GM18868 (cell line): ENCODE results near the gene AKAP12.

Experiments
- ATAC-seq: cut with Tn5 transposase; IDR thresholded peaks from one replicate; pipeline ENCODE4 v1.9.1; 2021; ENCODE audit warnings: mild to moderate bottlenecking, moderate library complexity; ENCODE audit not compliant: unreplicated experiment

Gene AKAP12

DNA sequence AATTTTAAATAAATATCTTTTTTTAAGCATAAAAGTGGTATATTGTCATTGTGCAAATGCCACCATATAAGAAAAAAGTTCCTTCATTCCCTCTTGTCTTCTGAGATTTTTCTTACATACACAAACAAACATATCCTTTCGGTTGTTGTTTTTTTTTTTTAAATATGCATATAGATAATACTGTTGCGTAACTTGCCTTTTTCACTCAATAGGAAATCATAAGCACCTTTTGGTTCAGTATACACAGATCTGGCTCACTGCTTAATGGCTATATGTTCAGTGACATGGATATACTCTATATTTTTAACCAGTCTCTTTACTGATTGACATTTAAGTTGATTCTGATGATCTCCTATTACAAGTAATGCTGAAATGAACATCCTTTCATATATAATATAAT, 40.1 kb downstream of the AKAP12 start:
- no peak for ATAC-seq

DNA sequence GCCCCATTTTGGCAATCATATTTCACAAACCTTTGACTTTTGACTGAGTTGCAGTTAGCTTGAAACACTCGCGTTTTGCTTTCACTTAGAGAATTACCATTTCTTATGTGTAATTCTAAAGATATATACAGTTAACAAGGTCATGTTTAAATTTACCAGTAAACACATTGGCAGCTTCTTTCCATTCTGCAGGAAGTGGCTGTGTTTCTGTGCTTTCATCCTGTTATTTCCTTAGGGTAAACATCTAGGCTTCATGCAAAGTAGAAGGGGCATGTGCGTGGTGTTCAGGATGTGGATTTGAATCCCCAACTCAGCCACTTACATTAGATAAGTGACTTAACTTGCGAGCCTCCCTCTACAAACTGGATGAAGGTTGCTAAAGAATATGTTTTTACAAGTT, 41.1 kb downstream of the AKAP12 start:
- no peak for ATAC-seq

DNA sequence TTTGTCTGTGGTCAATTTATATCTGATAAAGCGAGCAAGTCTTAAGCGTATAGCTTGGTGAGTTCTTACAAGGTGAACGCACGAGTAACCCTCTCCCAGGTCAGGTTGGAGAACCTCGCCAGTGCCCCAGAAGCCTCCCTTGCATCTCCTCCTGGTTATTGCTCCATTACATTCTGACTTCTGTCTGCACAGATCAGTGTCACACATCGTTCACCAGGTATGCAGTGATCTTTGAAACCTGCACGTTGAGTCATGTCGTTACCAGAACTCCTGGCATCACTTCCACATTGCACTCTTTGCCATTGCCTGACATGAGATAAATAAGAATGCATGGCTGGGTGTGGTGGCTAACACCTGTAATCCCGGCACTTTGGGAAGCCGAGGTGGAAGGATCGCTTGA, 44.2 kb downstream of the AKAP12 start:
- peak; percentile 88 for ATAC-seq

DNA sequence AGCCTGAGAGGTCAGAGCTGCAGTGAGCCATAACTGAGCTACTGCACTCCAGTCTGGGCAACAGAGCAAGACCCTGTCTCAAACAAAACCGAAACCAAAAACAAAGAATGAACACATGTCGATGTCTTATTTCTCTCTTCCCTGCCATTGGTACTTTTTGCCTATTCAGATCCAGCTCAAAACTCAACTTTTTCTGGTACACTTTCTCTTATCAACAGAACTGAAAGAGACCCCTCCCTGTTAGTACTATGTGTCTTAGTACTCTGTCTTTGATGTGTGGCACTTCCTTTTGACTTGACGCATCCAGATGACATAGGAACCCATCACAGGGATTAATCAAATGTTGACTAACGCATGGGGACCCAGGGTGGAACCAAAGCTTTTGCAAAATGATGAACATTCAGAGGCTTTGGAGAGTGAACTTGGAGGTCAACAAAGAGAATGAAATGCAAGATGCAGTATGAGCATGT, 44.8 kb downstream of the AKAP12 start:
- ATAC-seq: peak; percentile 56

DNA sequence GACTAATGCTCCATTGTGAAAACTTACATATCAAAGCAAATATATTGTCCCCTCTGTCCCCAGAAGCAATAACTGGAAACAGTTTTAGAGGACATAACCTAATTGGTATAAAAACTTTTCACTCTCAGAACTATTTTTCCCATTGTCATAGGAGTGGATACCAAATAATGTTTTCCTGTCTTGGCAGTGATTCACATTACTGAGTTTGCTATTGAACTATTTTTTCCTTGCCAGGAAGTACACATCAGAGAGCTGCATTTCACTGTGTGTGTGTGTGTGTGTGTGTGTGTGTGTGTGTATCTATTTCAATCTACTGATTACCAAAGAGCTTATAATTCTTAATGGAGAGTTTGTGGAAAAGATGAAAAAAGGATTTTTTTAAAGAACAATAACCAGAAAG, 45.4 kb downstream of the AKAP12 start:
- ATAC-seq: no peak

DNA sequence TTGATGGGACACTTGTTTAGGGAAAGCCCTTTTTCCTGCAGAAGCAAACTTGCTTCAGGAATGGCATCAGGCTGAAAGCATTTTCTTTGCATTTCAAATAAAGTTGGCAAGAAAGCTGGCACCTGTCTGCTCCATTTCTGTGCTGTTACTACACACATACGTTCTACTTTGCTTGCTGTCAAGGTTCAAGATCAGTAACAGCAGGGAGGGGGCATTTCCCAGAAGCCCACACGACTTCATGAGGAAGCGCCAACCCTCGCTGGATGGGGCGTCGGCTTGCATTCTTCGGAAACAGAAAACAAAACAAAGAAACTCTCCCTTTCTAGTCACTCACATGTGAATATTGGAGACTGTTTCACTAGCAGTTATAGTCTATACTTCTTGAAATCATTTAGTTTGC, 46.4 kb downstream of the AKAP12 start:
- ATAC-seq: no peak

DNA sequence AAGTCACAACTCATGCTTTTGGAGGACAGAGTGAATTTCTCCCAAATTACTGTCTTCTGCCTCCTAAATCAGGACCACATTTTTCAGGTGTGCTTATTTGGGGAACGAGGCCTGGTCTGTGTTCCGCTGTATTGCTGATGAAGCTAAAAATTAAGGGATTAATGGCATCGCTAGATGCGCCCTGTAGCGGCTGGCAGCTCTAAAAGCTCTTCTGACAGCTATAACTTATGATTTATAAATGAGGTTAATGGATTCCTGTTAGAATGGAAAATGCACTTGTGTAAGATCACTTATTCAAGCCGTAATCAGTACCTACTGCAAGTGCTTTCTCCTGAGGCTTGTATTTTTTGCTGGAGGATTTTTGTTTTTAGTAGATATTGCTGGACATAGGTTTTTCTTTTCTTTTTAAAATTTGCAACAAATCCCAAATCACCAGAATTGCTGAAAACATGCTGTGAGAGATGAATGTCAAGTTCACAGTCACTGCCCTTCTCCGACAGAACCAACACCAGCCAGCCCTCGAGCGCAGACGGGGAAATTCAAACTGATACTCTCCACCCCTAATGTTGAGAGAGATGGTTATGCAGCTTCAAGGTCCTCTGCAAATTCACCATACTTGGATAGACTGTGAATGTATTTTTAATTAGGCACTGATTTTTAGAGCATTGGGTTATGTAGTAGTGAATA, 49.1 kb downstream of the AKAP12 start:
- ATAC-seq: no peak

DNA sequence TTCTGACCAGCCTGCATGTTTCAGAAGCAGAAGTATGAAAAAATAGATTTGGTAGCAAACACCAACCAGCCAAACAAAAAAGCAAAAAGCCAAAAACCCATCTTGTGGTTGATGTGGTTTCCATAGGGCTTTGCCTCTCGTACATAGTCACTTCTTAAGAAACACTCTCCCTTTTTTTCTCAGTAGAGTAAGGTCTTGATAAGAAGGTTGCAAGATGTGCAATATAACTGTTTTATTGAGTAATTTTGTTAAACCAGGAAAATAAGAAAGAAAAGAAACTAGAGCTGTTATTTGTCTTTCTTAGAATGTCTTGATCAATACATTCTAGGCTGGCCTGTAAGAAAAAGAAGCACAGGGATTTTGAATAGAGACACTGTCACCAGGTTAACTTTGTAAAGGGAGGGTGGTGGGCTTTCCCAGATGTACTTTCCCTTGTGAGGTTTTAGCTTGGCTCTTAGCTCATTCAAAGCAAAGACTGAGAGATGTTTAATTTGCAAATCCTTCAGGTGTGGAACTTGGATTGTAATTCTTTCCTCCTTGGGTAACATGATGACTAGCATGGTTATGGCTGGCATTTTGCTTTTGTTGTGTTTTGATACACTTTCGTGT, 49.7 kb downstream of the AKAP12 start:
- ATAC-seq: no peak

DNA sequence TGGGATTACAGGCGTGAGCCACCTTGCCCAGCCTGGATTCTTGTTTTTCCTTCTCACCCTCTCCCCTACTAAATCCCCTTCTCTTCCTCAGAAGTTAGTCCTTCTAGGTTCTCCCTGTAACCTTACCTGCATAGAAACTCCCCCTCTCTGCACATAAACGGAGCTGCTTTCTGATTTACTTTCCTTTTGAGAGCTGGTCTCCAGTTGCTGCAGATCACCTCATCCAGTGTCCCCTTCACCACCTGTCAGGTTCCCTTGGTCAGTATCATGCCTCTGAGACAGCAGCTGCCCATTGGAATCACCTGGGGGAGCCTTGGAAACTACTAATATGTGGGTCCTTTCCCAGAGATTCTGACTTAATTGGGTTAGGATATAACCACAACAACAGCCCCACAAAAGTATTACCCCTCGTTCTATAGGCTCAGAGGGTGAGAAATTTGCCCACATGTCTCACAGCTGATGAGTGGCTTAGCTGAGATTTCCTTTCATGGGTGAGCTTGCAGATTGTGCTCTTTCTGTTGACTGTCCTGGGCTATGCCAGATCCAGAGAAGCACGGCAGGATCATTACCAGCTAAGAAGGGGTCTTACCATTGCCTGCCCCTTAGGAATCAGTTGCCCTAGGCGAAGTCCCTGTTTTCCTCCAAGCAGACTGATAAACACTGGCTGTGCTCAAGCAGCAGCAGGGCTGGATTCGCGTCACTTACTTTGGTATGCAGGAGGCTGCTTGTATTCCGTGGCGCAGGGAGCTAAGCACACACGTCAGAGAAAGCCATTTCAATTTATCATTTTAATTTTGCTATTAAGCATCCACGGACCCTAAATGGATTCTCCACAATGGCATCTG, 51.3 kb downstream of the AKAP12 start:
- ATAC-seq: no peak

DNA sequence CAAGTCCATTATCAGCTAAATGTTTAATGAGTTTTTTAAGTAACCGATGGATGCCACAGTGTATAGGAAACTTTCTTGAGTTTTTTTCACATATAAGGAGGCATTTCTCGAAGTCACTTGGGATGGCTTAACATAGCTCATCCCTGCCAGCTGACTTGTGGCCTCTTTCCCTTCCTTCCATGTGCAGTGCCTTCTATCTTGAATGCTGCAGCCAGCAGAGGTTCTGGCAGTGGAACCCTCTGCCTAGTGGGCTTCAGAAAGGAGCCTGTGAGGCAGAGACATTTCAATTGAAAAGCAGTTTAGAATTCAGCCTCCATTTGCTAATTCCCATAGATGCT, 51.9 kb downstream of the AKAP12 start:
- no peak for ATAC-seq

DNA sequence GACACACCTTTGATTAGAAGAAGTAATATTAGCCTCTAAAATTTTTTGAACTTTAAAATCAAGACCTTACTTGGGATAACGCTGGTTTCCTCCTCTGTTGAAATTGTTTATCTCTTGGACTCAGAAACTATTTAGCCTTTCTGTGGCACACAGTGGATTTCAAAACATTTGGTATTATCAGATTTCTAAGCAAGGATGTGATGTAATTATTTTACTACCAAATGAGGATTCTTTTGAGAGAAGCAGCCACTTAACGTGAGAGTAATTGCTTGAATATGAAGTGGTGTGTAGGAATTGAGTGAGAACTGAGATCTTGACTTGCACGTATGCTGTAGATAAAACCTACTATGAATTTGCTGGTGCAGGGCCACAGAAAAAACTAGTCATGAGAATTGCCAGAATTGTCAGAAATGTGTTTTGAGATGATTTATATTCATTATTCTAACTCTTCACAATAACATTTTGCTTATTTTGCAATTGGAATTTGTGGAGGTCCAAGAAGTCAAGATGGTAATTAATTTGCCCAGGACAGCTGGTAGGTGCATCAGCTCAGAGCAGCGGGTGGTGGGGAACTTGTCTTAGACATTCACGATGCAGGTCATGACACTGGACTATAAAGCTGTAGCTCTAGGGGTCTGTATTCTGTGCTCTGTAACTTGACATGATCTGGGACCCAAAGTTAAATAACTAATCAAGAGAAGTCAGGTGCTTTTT, 53.4 kb downstream of the AKAP12 start:
- no peak for ATAC-seq

DNA sequence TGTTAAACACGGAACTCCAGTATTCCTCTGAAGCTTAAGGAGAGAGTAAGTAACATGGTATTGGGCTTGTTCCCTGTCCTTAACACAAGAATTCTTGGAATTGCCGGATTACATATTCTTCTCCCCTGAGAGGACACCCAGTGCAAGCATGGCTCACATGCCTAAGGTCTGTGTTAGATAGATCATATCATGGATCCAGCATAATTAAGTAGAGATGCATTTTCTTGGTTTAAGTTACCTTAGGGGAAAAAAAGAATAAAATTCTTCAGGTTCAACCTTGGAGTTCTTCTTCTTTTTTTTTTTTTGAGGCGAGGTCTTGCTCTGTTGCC, 53.9 kb downstream of the AKAP12 start:
- ATAC-seq: no peak

DNA sequence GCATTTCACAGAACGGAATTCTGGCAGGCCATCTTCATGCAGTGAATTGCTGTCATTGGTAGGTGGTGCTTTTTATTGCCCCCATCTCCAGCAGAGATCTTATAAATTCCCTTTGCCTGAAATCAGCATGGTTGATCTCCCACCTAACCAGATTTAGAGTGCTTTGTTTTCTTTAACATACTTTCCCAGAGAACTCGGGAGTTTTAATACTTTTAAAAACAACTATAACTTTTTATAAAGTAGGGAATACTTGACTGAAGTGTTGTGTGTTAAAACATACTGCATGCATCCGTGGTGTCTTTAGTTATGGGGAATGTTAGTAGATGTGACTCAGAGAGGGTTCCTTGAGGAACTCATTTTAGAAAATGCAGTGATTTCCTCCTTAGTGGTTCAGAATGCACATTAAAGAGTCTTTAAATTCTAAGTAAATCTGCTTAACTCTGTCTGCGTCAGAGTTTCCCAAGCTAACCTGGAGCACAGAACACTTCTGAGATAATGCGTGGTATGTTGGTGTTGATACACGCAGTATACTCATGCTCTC, 54.9 kb downstream of the AKAP12 start:
- no peak for ATAC-seq

DNA sequence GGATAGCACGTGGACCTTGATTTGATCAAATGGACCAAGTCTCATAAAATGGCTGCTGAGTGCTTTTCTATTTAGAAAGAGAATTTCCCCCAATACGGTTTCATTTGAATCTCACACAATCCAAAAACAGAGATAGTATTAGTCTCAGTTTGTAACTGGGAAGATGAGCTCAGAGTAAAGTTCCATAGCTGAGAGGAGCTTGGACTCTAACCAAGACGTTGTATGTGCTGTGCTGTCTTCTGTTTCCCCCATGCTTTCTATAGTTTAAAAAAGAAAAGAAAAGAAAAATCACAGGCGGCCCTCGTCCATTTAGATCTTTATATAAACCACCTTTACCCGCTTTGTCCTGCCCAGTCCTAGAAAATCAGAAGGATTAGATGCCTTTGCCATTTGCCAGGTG, 58.1 kb downstream of the AKAP12 start:
- ATAC-seq: no peak

DNA sequence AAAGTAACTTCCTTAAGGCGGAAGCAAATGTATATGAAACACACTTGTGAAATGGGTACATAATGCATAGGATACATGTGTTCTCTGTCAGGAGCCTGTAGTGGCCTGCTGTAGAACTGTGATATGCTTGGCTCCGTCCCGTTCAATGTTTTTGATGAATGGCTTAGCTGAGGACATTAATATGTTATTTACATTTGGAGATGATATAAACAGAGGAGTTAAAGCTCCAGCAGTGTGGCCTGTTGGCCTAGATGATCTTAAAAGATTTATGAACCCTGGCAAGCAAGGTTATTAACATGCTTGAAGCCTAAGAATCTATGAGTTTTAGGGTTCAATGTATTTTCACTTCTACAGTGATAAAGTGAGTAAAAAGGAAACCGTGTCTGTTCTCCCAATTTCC, 59.2 kb downstream of the AKAP12 start:
- no peak for ATAC-seq

DNA sequence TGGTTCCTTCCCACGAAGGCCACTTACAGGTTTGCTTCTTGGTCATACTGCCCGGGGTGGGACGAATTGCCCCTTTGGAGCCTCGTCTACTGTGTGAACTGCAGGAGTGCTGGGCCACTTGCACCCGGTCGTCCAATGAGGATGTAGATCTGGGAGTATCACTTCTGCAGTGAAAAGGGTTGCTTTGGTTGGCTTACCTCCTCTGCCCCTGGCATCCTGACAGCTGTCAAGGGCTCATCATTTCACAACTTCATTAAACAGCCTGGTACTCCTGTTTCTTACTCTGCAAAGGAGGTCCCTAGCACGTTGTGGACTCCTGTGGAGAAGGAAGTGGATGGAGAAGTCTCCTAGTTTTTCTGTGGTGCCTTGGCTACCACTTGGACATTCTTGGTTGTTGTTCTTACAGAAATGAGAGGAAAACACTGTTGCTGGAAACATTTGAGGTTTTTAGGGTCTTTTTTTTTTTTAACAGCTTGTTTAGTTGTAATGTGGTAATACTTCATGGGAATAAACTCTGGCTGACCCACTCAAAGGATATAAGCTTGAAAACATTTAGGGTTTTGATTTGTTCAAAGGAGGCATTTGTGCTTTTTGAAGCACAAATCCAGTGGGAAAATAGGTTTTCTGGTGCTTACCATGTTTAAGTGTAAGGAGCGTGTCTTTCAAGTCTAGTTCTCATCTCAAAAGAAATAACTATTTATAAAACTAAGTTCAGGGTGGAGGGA, 60.7 kb downstream of the AKAP12 start:
- ATAC-seq: no peak

DNA sequence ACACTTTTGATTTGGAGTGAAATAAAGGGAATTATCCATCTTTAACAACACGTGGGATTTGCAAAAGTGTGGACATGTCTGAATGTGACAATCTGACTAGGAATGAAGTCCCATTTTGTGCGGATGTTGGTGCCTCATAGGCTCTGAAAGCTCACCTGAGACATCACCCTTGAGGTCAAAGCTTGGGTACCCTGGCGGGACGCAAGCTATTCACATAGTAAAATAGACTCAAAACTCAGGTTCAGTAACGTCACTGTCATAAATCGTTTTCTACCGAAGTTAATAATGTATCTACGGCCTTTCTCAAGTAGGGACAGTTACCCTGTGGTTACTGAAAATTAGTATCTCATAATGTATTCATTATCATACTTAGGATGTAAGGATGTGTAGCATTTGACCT, 61.8 kb downstream of the AKAP12 start:
- ATAC-seq: no peak

DNA sequence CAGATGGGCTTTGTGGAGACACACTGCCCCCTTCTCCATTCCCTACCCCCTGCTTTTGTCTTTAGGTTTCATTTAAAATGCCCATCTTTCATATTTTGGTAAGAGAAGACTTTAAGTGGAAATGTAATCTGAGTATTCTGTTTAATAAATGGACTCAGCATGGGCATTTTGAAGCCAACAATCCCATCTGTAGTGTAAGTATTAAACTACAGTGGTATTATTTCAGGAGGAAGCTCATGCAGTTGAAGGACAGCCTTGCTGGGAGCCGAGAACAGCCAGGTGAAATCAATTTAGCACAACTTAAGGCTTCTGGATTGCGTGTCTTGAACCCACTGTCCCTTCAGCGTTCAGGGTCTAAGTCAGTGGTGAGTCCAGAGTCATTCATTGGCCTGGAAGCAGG, 63.5 kb downstream of the AKAP12 start:
- no peak for ATAC-seq

DNA sequence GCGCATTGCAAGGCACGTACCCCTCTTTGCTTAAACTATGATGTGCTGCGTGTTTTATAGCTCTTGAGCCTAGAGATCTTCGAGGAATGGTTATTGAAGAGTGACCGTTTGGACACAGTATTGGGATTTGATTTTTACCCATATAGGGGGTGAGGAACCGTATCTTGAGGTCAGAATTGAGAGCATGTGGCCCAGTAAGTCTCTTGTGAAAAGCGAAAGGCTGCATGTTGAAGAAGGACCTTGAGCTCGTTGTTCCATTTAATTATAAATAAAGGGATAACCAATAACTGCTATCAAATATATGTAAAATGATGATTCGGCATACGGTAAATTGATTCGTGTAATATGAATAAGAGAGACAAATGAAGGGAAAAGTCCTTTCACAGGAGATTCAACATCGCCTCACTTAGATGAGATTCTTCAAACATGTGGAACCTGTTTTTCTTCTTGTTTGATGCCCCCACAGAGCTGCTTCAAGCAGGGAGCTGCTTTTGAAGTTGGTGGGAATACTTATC, 66.6 kb downstream of the AKAP12 start:
- no peak for ATAC-seq

DNA sequence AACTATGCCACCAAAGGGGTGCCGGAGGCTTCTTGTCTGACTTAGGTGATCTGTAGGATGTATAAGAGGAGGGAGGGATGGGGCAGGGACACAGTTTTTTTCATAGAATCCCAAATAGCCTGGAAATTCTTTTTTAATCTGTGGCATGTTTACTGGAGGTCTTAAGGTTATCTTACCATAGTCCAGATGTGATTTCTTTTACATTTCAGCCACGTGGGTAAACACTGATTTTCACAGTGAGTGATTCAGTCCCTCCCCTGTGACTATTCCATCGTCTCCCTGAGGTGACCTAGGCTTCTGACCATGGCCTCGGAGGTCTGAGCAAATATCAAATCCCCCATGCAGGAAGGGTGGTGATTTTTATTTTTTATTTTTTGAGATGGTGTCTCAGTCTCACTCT, 67.7 kb downstream of the AKAP12 start:
- no peak for ATAC-seq
